PC-9 (cell line): ENCODE data around the gene OR10A2. TPM values are rescaled to one million over a fixed set of nuclear protein-coding genes. Genes with fewer than 3 reads are reported as not detected.
"Not testable (repeated sequence)": the region's sequence is repeated elsewhere in the genome, so short reads cannot be mapped to it uniquely, and the experiment has no call there.

ENCODE experiments used
- BruUV-seq: library from RNA; stranded (reverse); fragments of 400-500 nt; replicated peaks from 2 replicates; lab custom pipeline; 2021; lab: Mats Ljungman, UMichigan
- CTCF ChIA-PET: fragments of 300-600 bp; sonication (Branson Sonifier 250); formaldehyde crosslinking; loops from one replicate; lab custom pipeline; 2022; ENCODE audit warnings: antibody characterized with exemption; lab: Charles Lee
- POLR2A ChIA-PET: fragments of 300-600 bp; sonication (Branson Sonifier 250); formaldehyde crosslinking; loops from one replicate; lab custom pipeline; 2022; ENCODE audit warnings: antibody characterized with exemption; ENCODE audit not compliant: unreplicated experiment; lab: Charles Lee
- DNase-seq, 2 experiments: peaks; one replicate each; pipeline versions ENCODE4 v3.0.0 to v3.0.0-alpha.2; 2015 to 2022; ENCODE audit warnings: mixed read lengths in 1 of 2
- H2AFZ ChIP-seq: fragments of 200-600 bp; sonication (generic); 2 replicates; pipeline ENCODE4 v1.8.1; 2017; ENCODE audit warnings: antibody characterized with exemption
- H3F3A ChIP-seq: fragments of 200-600 bp; sonication (generic); 2 replicates; pipeline ENCODE4 v1.8.1; 2017; ENCODE audit warnings: antibody characterized with exemption, mild to moderate bottlenecking, low read depth; ENCODE audit not compliant: insufficient read depth
- H3K27ac ChIP-seq: fragments of 200-600 bp; sonication (generic); 2 replicates; pipeline ENCODE4 v1.6.1; 2016; ENCODE audit warnings: mixed run types
- H3K27me3 ChIP-seq: fragments of 200-600 bp; sonication (generic); 2 replicates; pipeline ENCODE4 v1.6.1; 2016; ENCODE audit warnings: low read depth, mixed run types; ENCODE audit not compliant: insufficient read depth
- H3K36me3 ChIP-seq: fragments of 200-600 bp; sonication (generic); 2 replicates; pipeline ENCODE4 v1.6.1; 2016; ENCODE audit warnings: low read depth, mixed run types
- H3K4me1 ChIP-seq: fragments of 200-600 bp; sonication (generic); replicated peaks from 2 replicates; pipeline ENCODE4 v1.6.1; 2016; ENCODE audit warnings: mixed run types; ENCODE audit not compliant: insufficient read depth
- H3K4me2 ChIP-seq: fragments of 200-600 bp; sonication (generic); 2 replicates; pipeline ENCODE4 v1.6.1; 2017; ENCODE audit warnings: mixed run types
- H3K4me3 ChIP-seq: fragments of 200-600 bp; sonication (generic); 2 replicates; pipeline ENCODE4 v1.6.1; 2016; ENCODE audit warnings: mixed run types
- H3K79me2 ChIP-seq: fragments of 200-600 bp; sonication (generic); 2 replicates; pipeline ENCODE4 v1.6.1; 2017; ENCODE audit warnings: low read depth, mixed run types
- H3K9me2 ChIP-seq: fragments of 200-600 bp; sonication (generic); 2 replicates; pipeline ENCODE4 v1.8.1; 2017; ENCODE audit warnings: mild to moderate bottlenecking; ENCODE audit not compliant: insufficient read depth
- H3K9me3 ChIP-seq: fragments of 200-600 bp; sonication (generic); 2 replicates; pipeline ENCODE4 v1.8.1; 2016; ENCODE audit warnings: low read depth; ENCODE audit not compliant: insufficient read depth
- H4K20me1 ChIP-seq: fragments of 200-600 bp; sonication (generic); 2 replicates; pipeline ENCODE4 v1.8.1; 2017; ENCODE audit not compliant: insufficient read depth
- CTCF ChIP-seq: fragments of 200-600 bp; sonication (generic); conservative IDR thresholded peaks from 2 replicates; pipeline ENCODE4 v1.6.1; 2017; ENCODE audit warnings: mixed run types, antibody characterized with exemption, mild to moderate bottlenecking, moderate library complexity
- EZH2 ChIP-seq: fragments of 200-600 bp; sonication (generic); IDR thresholded peaks from 2 replicates; pipeline ENCODE4 v1.8.0; 2017; ENCODE audit warnings: antibody characterized with exemption, low read depth
- intact Hi-C: fragments of 100-400 bp; cut with micrococcal nuclease; formaldehyde crosslinking; loops from one replicate; pipeline ENCODE4 v1.10.0; 2022; ENCODE audit not compliant: unreplicated experiment
- total RNA-seq: library from RNA; stranded (reverse); gene quantifications from 2 replicates; pipeline ENCODE4 v1.2.3, GENCODE V29; 2021

OR10A2 gene
- total RNA-seq, 1 experiment from 2014 or later = not detected

DNA sequence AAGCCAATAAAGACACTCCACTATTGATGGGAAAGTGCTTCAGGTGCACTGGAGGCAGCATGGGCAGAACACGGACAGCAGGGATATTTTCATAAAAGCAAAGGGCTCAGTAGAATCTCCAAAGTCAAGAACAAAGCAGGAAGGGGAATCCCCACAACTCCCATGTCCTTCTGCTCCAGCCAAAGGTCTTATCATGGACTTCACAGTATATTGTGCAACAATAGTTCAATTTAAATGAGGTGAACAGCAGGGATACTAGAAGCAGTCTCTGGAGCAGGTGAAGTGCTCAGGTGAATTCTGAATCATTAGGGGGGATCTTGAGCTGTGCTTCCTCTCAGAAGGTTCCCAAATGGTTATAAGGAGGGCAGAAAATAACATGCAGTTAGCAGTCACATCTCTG lies 36.1 kb downstream of the OR10A2 start:
- CTCF ChIA-PET = no interaction called here
- POLR2A ChIA-PET = no interaction called here
- BruUV-seq = no TSS peak

GRCh38 chr11:6900327-6900999 lies 37.6 kb downstream of the OR10A2 start:
- Histone ChIP-seq H3K4me2 (no peak overlapping the region), H3K4me1 (no peaks in the 10 kb centered on the region), H3K79me2 (no peaks in the 10 kb centered on the region), H3K9me3 (no peaks in the 10 kb centered on the region), H2AFZ (no peak overlapping the region), H3F3A (no peaks in the 10 kb centered on the region), H3K27me3 (no peaks in the 10 kb centered on the region), H4K20me1 (no peaks in the 10 kb centered on the region), H3K36me3 (no peaks in the 10 kb centered on the region), H3K9me2 (no peaks in the 10 kb centered on the region), H3K4me3 (no peak overlapping the region), H3K27ac (no peak overlapping the region)
- no TSS peak for BruUV-seq
- CTCF ChIA-PET = no interaction called here
- no peak for TF ChIP-seq EZH2
- TF ChIP-seq CTCF = peak; percentile 30; the same call in 1 of the 2 replicates
- POLR2A ChIA-PET = no interaction called here
- DNase-seq = no peak
- intact Hi-C loops = no loop called here

More for the DNA sequence above, 36.1 kb downstream of the OR10A2 start:
- no peaks in the 10 kb centered on the region for H4K20me1 ChIP-seq
- H2AFZ ChIP-seq = no peak overlapping the region
- DNase-seq = no peak
- H3K9me2 ChIP-seq = no peaks in the 10 kb centered on the region
- intact Hi-C loops = no loop called here
- H3F3A ChIP-seq = no peaks in the 10 kb centered on the region
- H3K4me2 ChIP-seq = no peak overlapping the region
- H3K9me3 ChIP-seq = no peaks in the 10 kb centered on the region
- no peaks in the 10 kb centered on the region for H3K4me1 ChIP-seq
- H3K79me2 ChIP-seq = no peaks in the 10 kb centered on the region
- no peak overlapping the region for H3K4me3 ChIP-seq
- no peaks in the 10 kb centered on the region for H3K36me3 ChIP-seq
- H3K27me3 ChIP-seq = no peaks in the 10 kb centered on the region
- H3K27ac ChIP-seq = no peak overlapping the region
- TF ChIP-seq EZH2 (no peak), CTCF (no peak)

GRCh38 chr11:6904804-6905203 lies 41.9 kb downstream of the OR10A2 start:
- H3K79me2 ChIP-seq, H4K20me1 ChIP-seq, H3K27ac ChIP-seq, DNase-seq, intact Hi-C loops, H3K27me3 ChIP-seq, H3F3A ChIP-seq, H3K36me3 ChIP-seq, H3K9me2 ChIP-seq, POLR2A ChIA-PET, BruUV-seq, H2AFZ ChIP-seq, H3K4me1 ChIP-seq, H3K9me3 ChIP-seq, CTCF ChIA-PET, H3K4me2 ChIP-seq, H3K4me3 ChIP-seq: not testable (repeated sequence)

- intact Hi-C loops = no loop called here
- Histone ChIP-seq H3K27me3 (no peaks in the 10 kb centered on the region), H3F3A (no peaks in the 10 kb centered on the region), H3K36me3 (no peaks in the 10 kb centered on the region), H3K9me2 (no peaks in the 10 kb centered on the region), H3K4me1 (no peaks in the 10 kb centered on the region), H3K9me3 (no peaks in the 10 kb centered on the region), H3K4me2 (no peak overlapping the region), H3K27ac (no peak overlapping the region), H3K79me2 (no peaks in the 10 kb centered on the region), H4K20me1 (no peaks in the 10 kb centered on the region), H3K4me3 (no peak overlapping the region), H2AFZ (no peak overlapping the region)
- ChIA-PET CTCF (no interaction called here), POLR2A (no interaction called here)
- no peak for DNase-seq
- no TSS peak for BruUV-seq
- TF ChIP-seq CTCF = no peak
- TF ChIP-seq EZH2 = no peak
Measured at GRCh38 chr11:6911378-6911777, 48.5 kb downstream of the OR10A2 start.
